ENCODE results near the gene NUCB2.

NUCB2 gene

GRCh38 chr11:17343907-17344306, 67.4 kb downstream of the NUCB2 start:
- DNase-seq, result peak; percentile 23

GRCh38 chr11:17347676-17348075, 71.1 kb downstream of the NUCB2 start:
- DNase-seq, result no peak

GRCh38 chr11:17350455-17351171, 74.1 kb downstream of the NUCB2 start:
- DNase-seq, result peak; percentile 28

- no peak for DNase-seq
These were observed 74.6 kb downstream of the NUCB2 start for GRCh38 chr11:17351172-17351509.

- DNase-seq, result peak; percentile 28
These were observed 75.1 kb downstream of the NUCB2 start, which contains the start of gene NCR3LG1 for GRCh38 chr11:17351510-17352176. TSS of gene NCR3LG1 (plus strand) at chr11:17351800. CDS start at chr11:17351970, 170 bp downstream.

DNA sequence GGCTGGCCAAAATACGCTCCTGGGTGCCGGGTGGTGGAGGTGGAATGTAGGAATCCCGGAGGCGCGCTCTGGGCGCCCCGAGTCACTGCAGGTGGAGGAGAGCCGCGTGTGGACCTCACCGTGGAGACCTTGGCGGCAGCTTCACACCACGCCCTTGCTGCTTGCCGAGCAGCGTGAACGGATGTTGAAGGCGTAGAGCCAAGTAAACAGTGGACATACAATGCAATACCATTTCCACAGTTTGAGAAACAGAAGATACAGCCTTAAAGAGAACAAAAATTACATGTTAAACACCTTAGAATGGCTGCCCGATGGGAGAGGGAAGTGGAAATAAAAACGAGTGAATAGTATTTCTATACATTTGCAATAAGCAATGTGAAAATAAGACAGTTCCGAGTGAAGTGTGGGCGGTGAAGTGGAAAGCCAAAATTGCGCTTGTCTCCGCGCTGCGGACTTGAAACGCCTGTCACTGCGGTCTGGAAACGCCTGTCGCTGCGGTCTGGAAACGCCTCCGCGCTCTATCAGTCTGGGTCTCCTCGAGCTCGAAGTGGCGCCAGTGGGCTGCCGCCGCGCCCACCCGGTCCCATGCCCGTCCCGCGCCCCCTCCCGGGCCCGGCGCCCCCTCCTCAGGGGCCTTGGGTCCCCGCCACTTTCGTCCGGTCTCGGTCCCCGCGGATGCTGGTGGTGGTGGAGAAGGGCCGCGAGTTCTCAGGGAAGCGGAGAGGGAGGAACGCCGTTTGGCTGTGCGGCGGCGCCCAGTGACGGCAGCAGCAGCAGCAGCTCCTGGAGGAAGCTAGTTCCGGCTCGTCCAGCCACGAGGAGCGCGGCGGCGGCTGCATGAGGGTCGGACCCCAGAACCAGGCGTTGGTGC, 76.6 kb downstream of the NUCB2 start:
- DNase-seq, result peak; percentile 37

GRCh38 chr11:17353821-17354600, 77.5 kb downstream of the NUCB2 start:
- DNase-seq, result no peak

GRCh38 chr11:17354601-17354991, 78.1 kb downstream of the NUCB2 start:
- DNase-seq, result peak; percentile 77

GRCh38 chr11:17366495-17366894, 90.0 kb downstream of the NUCB2 start:
- DNase-seq, result no peak

GRCh38 chr11:17368551-17368950, 92.0 kb downstream of the NUCB2 start:
- DNase-seq, result no peak

DNA sequence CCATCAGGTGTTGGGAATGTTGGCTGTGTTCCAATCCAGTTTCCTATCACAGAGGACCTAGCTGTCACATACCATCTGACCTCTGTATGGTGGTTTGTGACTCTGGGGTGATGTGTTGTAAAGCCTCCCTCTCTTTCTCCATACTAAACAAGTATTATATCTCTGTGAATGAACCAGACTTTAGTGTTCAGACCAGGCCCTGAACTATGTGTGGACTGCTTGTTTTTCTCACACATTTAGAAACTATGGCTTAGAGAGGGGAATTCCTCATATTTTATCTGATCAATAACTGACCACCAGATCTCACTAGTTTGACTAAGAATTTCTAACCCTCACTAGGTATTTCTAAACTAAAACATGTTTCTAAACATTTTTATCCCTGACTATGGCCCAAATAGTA, 92.6 kb downstream of the NUCB2 start:
- no peak for DNase-seq

DNA sequence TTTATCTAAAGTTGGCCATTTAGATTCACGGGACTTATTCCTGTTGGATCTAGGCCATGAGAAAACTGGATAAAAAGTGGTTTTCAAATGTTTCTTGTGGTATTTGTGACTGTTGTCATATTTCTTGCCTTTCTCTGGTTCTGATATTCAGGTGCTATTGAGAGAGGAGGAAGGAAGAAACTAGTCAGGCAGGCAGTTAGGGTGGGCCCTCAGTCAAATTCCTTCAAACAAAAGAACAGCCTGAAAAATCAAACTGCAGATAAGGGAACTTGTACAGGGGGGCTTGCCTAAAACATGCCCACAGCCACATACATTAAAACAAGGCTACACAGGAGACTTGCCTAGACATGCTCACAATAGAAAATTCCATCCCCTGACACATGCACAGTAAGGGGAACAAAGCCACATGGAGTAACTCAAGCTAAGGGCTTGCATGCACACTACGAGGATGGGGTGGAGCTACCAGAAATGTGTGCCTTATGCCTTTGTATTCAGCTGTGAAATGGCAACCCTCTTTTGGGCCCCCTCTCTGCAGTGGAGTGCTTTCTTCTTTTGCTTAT, 93.2 kb downstream of the NUCB2 start:
- no peak for DNase-seq

- DNase-seq, result no peak
These were observed 95.1 kb downstream of the NUCB2 start for GRCh38 chr11:17371614-17372013.

GRCh38 chr11:17375547-17375946, 99.0 kb downstream of the NUCB2 start:
- DNase-seq, result no peak

DNA sequence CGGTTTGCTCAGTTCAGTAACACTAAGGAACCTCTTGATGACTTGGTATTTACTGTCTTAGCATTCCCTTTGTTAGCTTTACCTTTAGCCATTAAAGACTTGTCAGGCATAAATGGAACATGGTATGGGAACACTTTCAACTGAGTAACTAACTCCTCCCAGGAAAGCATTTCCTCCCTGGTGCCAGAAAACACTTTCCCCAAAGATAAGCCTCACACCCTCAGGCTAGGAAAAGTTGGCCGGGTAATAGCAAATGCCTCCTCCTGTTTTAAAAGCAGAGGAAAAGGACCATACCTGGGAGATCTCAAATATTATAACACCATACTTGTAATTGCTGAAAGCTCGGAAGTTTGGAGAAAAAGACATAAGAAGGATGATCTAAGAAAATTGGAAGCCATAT, 100.0 kb downstream of the NUCB2 start:
- DNase-seq, result no peak

- DNase-seq, result no peak
These were observed 102.1 kb downstream of the NUCB2 start for GRCh38 chr11:17378655-17379054.

- no peak for DNase-seq
These were observed 103.0 kb downstream of the NUCB2 start for GRCh38 chr11:17379383-17380180.

DNA sequence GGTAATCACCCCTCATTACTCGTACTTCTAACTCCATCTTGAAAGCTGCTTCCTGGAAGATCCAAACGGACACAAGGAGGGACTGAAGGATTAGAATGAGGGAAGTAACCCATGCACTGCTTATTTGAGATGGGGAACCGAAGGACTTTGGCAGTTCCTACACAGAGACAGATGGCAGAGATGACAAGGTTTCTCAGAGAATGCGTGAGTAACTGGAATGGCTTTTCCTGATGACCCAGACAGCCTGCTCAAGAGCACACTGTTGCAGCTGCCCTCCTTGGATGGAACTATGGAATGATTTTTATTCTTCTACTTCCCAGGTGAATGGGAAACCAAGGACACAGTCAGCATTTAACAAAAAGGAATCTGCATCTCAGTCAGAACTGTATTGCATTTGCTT, 104.6 kb downstream of the NUCB2 start:
- DNase-seq, result no peak

All from activated CD4-positive, alpha-beta T cell treated with anti-CD3 and anti-CD28 coated beads, Interleukin-10, Interleukin-2, amounts not matched to agents 100 ng/mL and 50 ng/mL, durations not matched to agents 16 hours and 8 hours (primary cell).